KOPT-K1 (cell line): Measurements from ENCODE around the gene NACAD.
"Not testable (repeated sequence)": the region's sequence is repeated elsewhere in the genome, so short reads cannot be mapped to it uniquely, and the experiment has no call there.

Experiments used
- H3K27ac ChIP-seq: fragments of 200-600 bp; sonication (generic); 2 replicates; pipeline ENCODE4 v1.5.1; 2016; ENCODE audit warnings: antibody characterized with exemption, mild to moderate bottlenecking, low read depth, low read length; ENCODE audit not compliant: poor library complexity, severe bottlenecking
- H3K36me3 ChIP-seq: fragments of 200-600 bp; sonication (generic); 2 replicates; pipeline ENCODE4 v1.5.1; 2017; ENCODE audit warnings: antibody characterized with exemption, mild to moderate bottlenecking, low read length, moderate library complexity; ENCODE audit not compliant: insufficient read depth
- H3K9me3 ChIP-seq: fragments of 200-600 bp; sonication (generic); 2 replicates; pipeline ENCODE4 v1.5.1; 2017; ENCODE audit warnings: antibody characterized with exemption, low read length, mild to moderate bottlenecking; ENCODE audit not compliant: insufficient read depth, poor library complexity, severe bottlenecking

NACAD gene

GRCh38 chr7:45039106-45039505, 49.7 kb downstream of the NACAD start:
- H3K9me3 ChIP-seq = no peaks in the 10 kb centered on the region
- peaks cover 85% of the 10 kb centered on the region for H3K36me3 ChIP-seq
- no peak overlapping the region for H3K27ac ChIP-seq

- no peaks in the 10 kb centered on the region for H3K9me3 ChIP-seq
- no peak overlapping the region for H3K27ac ChIP-seq
- peaks cover 73% of the 10 kb centered on the region for H3K36me3 ChIP-seq
Observed at GRCh38 chr7:45037876-45038275, 50.9 kb downstream of the NACAD start.

GRCh38 chr7:45036796-45037195, 52.0 kb downstream of the NACAD start:
- peaks cover 69% of the 10 kb centered on the region for H3K36me3 ChIP-seq
- H3K9me3 ChIP-seq = no peaks in the 10 kb centered on the region
- no peak overlapping the region for H3K27ac ChIP-seq

GRCh38 chr7:45036317-45036716, 52.5 kb downstream of the NACAD start:
- no peak overlapping the region for H3K27ac ChIP-seq
- no peaks in the 10 kb centered on the region for H3K9me3 ChIP-seq
- peaks cover 65% of the 10 kb centered on the region for H3K36me3 ChIP-seq

GRCh38 chr7:45035893-45036292, 52.9 kb downstream of the NACAD start:
- Histone ChIP-seq H3K9me3 (no peaks in the 10 kb centered on the region), H3K27ac (no peak overlapping the region), H3K36me3 (peaks cover 61% of the 10 kb centered on the region)

- H3K9me3 ChIP-seq = no peaks in the 10 kb centered on the region
- H3K36me3 ChIP-seq = peaks cover 56% of the 10 kb centered on the region
- H3K27ac ChIP-seq = no peak overlapping the region
Observed at GRCh38 chr7:45035371-45035770, 53.4 kb downstream of the NACAD start.

- H3K27ac ChIP-seq = not testable (repeated sequence)
Observed at GRCh38 chr7:45034710-45035109, 54.1 kb downstream of the NACAD start.

GRCh38 chr7:45033931-45034290, 54.9 kb downstream of the NACAD start:
- no peaks in the 10 kb centered on the region for H3K9me3 ChIP-seq
- no peak overlapping the region for H3K27ac ChIP-seq
- H3K36me3 ChIP-seq = peaks cover 56% of the 10 kb centered on the region

More at GRCh38 chr7:45034710-45035109, 54.1 kb downstream of the NACAD start:
- not testable (repeated sequence) for H3K9me3 ChIP-seq
- peaks cover 56% of the 10 kb centered on the region for H3K36me3 ChIP-seq

- peaks cover 56% of the 10 kb centered on the region for H3K36me3 ChIP-seq
- H3K27ac ChIP-seq = peak overlapping the region; percentile 20
- no peaks in the 10 kb centered on the region for H3K9me3 ChIP-seq
Observed at GRCh38 chr7:45033261-45033930, 55.4 kb downstream of the NACAD start.

- Histone ChIP-seq H3K27ac (no peak overlapping the region), H3K36me3 (peaks cover 54% of the 10 kb centered on the region)
Observed at GRCh38 chr7:45032421-45032820, 56.3 kb downstream of the NACAD start.

GRCh38 chr7:45031829-45032228, 56.9 kb downstream of the NACAD start:
- Histone ChIP-seq H3K36me3 (peaks cover 51% of the 10 kb centered on the region), H3K27ac (no peak overlapping the region), H3K9me3 (no peaks in the 10 kb centered on the region)

More at GRCh38 chr7:45032421-45032820, 56.3 kb downstream of the NACAD start:
- no peaks in the 10 kb centered on the region for H3K9me3 ChIP-seq
